Left lung (tissue), 10 donors: Measurements from ENCODE around the gene GRB2. TPM values are rescaled to one million over a fixed set of nuclear protein-coding genes. Genes with fewer than 3 reads are reported as not detected.
A peak's percentile ranks its signal among the peaks of the same experiment; 100 is the strongest.
"Not testable (repeated sequence)": the region's sequence is repeated elsewhere in the genome, so short reads cannot be mapped to it uniquely, and the experiment has no call there.

Source experiments
- ATAC-seq: fragments of 200-7000 bp; cut with Tn5 transposase; one replicate; pipeline ENCODE4 v1.9.1; 2020; ENCODE audit warnings: moderate library complexity
- DNase-seq, 4 donors: peaks; one replicate each; pipeline ENCODE4 v3.0.0-alpha.2; 2013 to 2020
- H3K27ac ChIP-seq, 2 donors: fragments of 200-600 bp; sonication (generic) in 1 of 2; one replicate each; pipeline versions ENCODE4 v1.5.0 to v1.8.0; 2020 to 2021
- H3K27me3 ChIP-seq, 2 donors: fragments of 200-600 bp; sonication (generic) in 1 of 2; one replicate each; pipeline versions ENCODE4 v1.5.0 to v1.8.0; 2020 to 2021
- H3K36me3 ChIP-seq, 2 donors: fragments of 200-600 bp; sonication (generic) in 1 of 2; one replicate each; pipeline versions ENCODE4 v1.5.0 to v1.8.0; 2020 to 2021
- H3K4me1 ChIP-seq, 2 donors: fragments of 200-600 bp; one replicate each; pipeline ENCODE4 v1.8.0; 2021
- H3K4me3 ChIP-seq, 2 donors: fragments of 200-600 bp; sonication (generic) in 1 of 2; one replicate each; pipeline versions ENCODE4 v1.5.0 to v1.8.0; 2020 to 2021; ENCODE audit warnings: mild to moderate bottlenecking in 1 of 2
- H3K9me3 ChIP-seq, 2 donors: fragments of 200-600 bp; sonication (generic) in 1 of 2; one replicate each; pipeline versions ENCODE4 v1.5.0 to v1.8.0; 2020 to 2021
- intact Hi-C, 2 donors: fragments of 100-400 bp; cut with DNase I; formaldehyde crosslinking; loops; one replicate each; pipeline versions ENCODE4 v1.11.2 to v1.14.2; 2022
- polyA plus RNA-seq, 6 donors: library from polyadenylated mRNA; unstranded; fragments of 120-200 nt; gene quantifications; one replicate each; pipeline ENCODE4 v1.2.1, GENCODE V29; 2013; ENCODE audit not compliant: insufficient read length in 6 of 6
- total RNA-seq, 2 donors: library from RNA; stranded (reverse); fragmentation: NEBNext Ultra II Directional; extraction: Animal tissue kit (Norgen Biotek cat#: 25700); gene quantifications; one replicate each; pipeline ENCODE4 v1.2.1, GENCODE V29; 2021
- TF ChIP-seq, protein P1 (sequence below), 2 donors: fragments of 200-600 bp; sonication (generic) in 1 of 2; IDR thresholded peaks; one replicate each; pipeline versions ENCODE4 v1.5.0 to v1.8.0; 2021; ENCODE audit warnings: antibody characterized with exemption in 2 of 2
- donor health status: DM: no; HTN: yes; CAD: no.
- donor health status: DM: no; HTN: no; CAD: no.

The GRB2 gene
- total and polyA plus RNA-seq, 8 donors, result 81.8 to 214 (median 83.3) TPM

- TF ChIP-seq, protein P1, sequence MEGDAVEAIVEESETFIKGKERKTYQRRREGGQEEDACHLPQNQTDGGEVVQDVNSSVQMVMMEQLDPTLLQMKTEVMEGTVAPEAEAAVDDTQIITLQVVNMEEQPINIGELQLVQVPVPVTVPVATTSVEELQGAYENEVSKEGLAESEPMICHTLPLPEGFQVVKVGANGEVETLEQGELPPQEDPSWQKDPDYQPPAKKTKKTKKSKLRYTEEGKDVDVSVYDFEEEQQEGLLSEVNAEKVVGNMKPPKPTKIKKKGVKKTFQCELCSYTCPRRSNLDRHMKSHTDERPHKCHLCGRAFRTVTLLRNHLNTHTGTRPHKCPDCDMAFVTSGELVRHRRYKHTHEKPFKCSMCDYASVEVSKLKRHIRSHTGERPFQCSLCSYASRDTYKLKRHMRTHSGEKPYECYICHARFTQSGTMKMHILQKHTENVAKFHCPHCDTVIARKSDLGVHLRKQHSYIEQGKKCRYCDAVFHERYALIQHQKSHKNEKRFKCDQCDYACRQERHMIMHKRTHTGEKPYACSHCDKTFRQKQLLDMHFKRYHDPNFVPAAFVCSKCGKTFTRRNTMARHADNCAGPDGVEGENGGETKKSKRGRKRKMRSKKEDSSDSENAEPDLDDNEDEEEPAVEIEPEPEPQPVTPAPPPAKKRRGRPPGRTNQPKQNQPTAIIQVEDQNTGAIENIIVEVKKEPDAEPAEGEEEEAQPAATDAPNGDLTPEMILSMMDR (IDR thresholded peaks at IDR 0.05), result no peak
- DNase-seq (no peak), ATAC-seq (no peak)
- no peaks in the 10 kb centered on the region for H3K27me3 ChIP-seq
- no peak overlapping the region for H3K27ac ChIP-seq
- no peaks in the 10 kb centered on the region for H3K36me3 ChIP-seq
- no peak overlapping the region for H3K4me3 ChIP-seq
- peaks cover 17 to 98% of the 10 kb centered on the region in 2 donors for H3K4me1 ChIP-seq
- intact Hi-C loops, result loop anchor here in 1 of 2 donors (10.0 kb wide), 1 partner anchor 46 kb away; no protein-coding TSS in a partner anchor
- H3K9me3 ChIP-seq, result no peaks in the 10 kb centered on the region
Observed at GRCh38 chr17:75348386-75349012, 57.0 kb downstream of the GRB2 start.

GRCh38 chr17:75346906-75347305 is 58.6 kb downstream of the GRB2 start:
- H3K27ac ChIP-seq, result peak overlapping the region in 1 of 2 donors; percentile 59
- ATAC-seq (no peak), DNase-seq (no peak)
- peaks cover 13 to 100% of the 10 kb centered on the region in 2 donors for H3K4me1 ChIP-seq
- no peaks in the 10 kb centered on the region for H3K27me3 ChIP-seq
- H3K4me3 ChIP-seq, result no peak overlapping the region
- no peaks in the 10 kb centered on the region for H3K36me3 ChIP-seq
- TF ChIP-seq, protein P1 (IDR thresholded peaks at IDR 0.05), result no peak
- no peaks in the 10 kb centered on the region for H3K9me3 ChIP-seq
- intact Hi-C loops, result loop anchor here in 1 of 2 donors (10.0 kb wide), 1 partner anchor 48 kb away; no protein-coding TSS in a partner anchor

DNA sequence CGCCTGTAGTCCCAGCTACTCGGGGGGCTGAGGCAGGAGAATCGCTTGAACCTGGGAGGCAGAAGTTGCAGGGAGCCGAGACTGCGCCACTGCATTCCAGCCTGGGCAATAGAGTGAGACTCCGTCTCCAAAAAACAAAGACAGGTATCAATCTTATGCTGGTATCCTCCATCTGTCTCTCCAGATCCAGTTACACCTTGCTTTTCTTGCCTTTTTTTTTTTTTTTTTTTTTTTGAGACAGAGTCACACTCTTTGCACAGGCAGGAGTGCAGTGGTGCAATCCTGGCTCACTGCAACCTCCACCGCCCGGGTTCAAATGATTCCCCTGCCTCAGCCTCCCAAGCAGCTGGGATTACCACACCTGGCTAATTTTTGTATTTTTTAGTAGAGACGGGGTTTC is 59.1 kb downstream of the GRB2 start:
- intact Hi-C loops, result loop anchor here in 1 of 2 donors (10.0 kb wide), 1 partner anchor 48 kb away; no protein-coding TSS in a partner anchor
- H3K36me3 ChIP-seq, H3K4me3 ChIP-seq, ATAC-seq, DNase-seq, H3K9me3 ChIP-seq, H3K27me3 ChIP-seq: not testable (repeated sequence)
- Histone ChIP-seq H3K27ac (peak overlapping the region in 1 of 2 donors; percentile 59), H3K4me1 (peaks cover 13 to 100% of the 10 kb centered on the region in 2 donors)

DNA sequence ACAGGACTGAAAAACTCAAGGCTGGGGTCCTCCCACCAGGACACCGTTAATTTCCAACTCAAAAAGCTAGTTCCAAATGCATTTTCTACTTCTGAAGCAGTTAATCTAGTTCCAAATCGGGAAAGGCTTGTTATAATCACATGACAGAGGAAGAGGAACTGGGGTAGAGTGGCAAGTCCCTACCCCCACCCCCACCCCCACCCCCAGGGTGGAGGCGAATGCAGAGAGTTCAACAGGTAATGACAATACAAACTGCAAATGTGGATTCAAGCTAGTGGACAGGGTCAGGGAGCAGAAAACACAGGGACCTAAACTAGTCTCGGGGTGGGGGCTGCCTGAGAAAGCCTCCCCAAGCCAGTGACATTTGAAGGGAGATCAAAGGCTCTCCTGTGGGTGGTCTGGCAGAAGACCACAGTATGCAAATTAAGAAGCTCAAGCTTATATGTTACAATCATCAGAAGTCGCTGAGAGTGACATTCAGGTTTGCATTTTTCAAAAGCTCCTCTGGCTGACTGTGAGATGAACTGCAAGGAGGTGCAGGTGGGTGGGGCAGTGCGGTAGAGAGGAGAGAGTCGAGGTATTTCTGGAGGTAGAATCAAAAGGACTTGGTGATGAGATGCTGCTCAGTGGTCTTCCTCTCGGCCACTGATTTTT is 59.8 kb downstream of the GRB2 start:
- Histone ChIP-seq H3K27ac (peak overlapping the region in 1 of 2 donors; percentile 59), H3K4me3 (no peak overlapping the region), H3K9me3 (no peaks in the 10 kb centered on the region), H3K4me1 (peaks cover 13 to 100% of the 10 kb centered on the region in 2 donors), H3K36me3 (no peaks in the 10 kb centered on the region), H3K27me3 (no peaks in the 10 kb centered on the region)
- intact Hi-C loops, result loop anchor here in 1 of 2 donors (10.0 kb wide), 1 partner anchor 49 kb away; no protein-coding TSS in a partner anchor
- TF ChIP-seq, protein P1 (IDR thresholded peaks at IDR 0.05), result no peak
- DNase-seq (no peak), ATAC-seq (peak; percentile 29)

- Histone ChIP-seq H3K27ac (peak overlapping the region in 1 of 2 donors; percentile 59), H3K9me3 (no peaks in the 10 kb centered on the region), H3K27me3 (no peaks in the 10 kb centered on the region), H3K36me3 (no peaks in the 10 kb centered on the region), H3K4me3 (no peak overlapping the region), H3K4me1 (peaks cover 13 to 100% of the 10 kb centered on the region in 2 donors)
- intact Hi-C loops, result loop anchor here in 1 of 2 donors (10.0 kb wide), 1 partner anchor 50 kb away; no protein-coding TSS in a partner anchor
- DNase-seq (no peak), ATAC-seq (no peak)
- TF ChIP-seq, protein P1 (IDR thresholded peaks at IDR 0.05), result no peak
Observed at GRCh38 chr17:75344666-75345065, 60.8 kb downstream of the GRB2 start.
